Endothelial cell of umbilical vein (primary cell): ENCODE results near the gene HOXB5.
A peak's percentile ranks its signal among the peaks of the same experiment; 100 is the strongest.

Experiments used
- EZH2 ChIP-seq: IDR thresholded peaks from 2 replicates; pipeline ENCODE4 v1.6.1; 2012; ENCODE audit warnings: borderline replicate concordance, low read depth, mild to moderate bottlenecking, moderate library complexity, low read length, inconsistent platforms; ENCODE audit not compliant: severe bottlenecking
- FOS ChIP-seq: IDR thresholded peaks from 2 replicates; pipeline ENCODE4 v1.6.1; 2011; ENCODE audit warnings: mild to moderate bottlenecking, low read length, moderate library complexity, borderline replicate concordance; ENCODE audit not compliant: insufficient read depth
- GATA2 ChIP-seq: IDR thresholded peaks from 2 replicates; pipeline ENCODE4 v1.7.0; 2011; ENCODE audit warnings: low read depth, mild to moderate bottlenecking, moderate library complexity, mixed read lengths, low read length; ENCODE audit not compliant: insufficient read length, insufficient read depth
- JUN ChIP-seq: IDR thresholded peaks from 2 replicates; pipeline ENCODE4 v1.6.1; 2011; ENCODE audit warnings: borderline replicate concordance, low read depth; ENCODE audit not compliant: insufficient read length, insufficient read depth
- MYC ChIP-seq: IDR thresholded peaks from one replicate; pipeline ENCODE4 v1.6.1; 2011; ENCODE audit warnings: mild to moderate bottlenecking, low read depth, low read length
- POLR2A ChIP-seq: IDR thresholded peaks from 2 replicates; pipeline ENCODE4 v1.6.1; 2012; ENCODE audit warnings: low read depth, mild to moderate bottlenecking, control low read depth, low read length
- POLR2AphosphoS5 ChIP-seq: IDR thresholded peaks from 2 replicates; pipeline ENCODE4 v1.6.1; 2012; ENCODE audit warnings: low read depth, mild to moderate bottlenecking, control low read depth, low read length, moderate library complexity; ENCODE audit not compliant: insufficient read depth
- TF ChIP-seq, protein P1 (sequence below): IDR thresholded peaks from 2 replicates; pipeline ENCODE4 v1.6.1; 2011; ENCODE audit not compliant: insufficient read depth, insufficient read length
- TF ChIP-seq, protein P2 (sequence below), 2 donors: IDR thresholded peaks; 1 replicate in 1 of 2; 2 replicates in 1 of 2; pipeline ENCODE4 v1.5.1; 2011; ENCODE audit warnings: low read length in 2 of 2, mild to moderate bottlenecking in 2 of 2, moderate library complexity in 2 of 2, control low read depth in 1 of 2, inconsistent platforms in 1 of 2, low read depth in 1 of 2; ENCODE audit not compliant: insufficient read depth in 1 of 2; ENCODE audit errors: extremely low read depth in 1 of 2

DNA sequence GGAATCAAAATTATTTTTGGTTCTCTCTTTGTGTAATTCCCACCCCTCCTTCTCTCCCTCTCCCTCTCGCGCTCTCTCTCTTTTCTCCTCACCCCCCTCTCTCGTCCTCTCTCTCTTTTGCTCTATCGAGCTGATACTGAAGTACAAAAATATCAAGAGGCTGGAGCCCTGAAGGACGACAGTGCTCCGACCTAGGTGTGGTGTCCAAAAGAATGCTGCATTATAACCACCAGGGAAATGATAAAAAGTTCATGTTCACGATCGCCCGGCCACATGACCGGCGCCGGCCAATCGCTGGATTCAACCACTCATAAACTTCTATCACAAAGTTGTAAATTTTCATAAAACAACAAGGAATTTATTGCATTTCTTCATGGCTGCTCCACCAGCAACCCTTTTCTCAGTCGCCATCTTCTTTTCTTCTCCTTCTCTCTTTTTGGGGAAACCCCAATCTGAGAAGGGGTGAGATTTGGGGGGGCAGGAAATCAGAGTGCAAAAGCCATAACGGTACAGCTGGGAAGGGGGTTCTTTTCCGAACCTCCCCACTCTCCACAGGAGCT is 11.3 kb upstream of the HOXB5 start, which contains the start of gene HOXB6:
- TF ChIP-seq POLR2AphosphoS5 = peak; percentile 66
- TF ChIP-seq, protein P1, sequence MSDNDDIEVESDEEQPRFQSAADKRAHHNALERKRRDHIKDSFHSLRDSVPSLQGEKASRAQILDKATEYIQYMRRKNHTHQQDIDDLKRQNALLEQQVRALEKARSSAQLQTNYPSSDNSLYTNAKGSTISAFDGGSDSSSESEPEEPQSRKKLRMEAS = peak; percentile 46
- TF ChIP-seq POLR2A = peak; percentile 90
- TF ChIP-seq, protein P2, sequence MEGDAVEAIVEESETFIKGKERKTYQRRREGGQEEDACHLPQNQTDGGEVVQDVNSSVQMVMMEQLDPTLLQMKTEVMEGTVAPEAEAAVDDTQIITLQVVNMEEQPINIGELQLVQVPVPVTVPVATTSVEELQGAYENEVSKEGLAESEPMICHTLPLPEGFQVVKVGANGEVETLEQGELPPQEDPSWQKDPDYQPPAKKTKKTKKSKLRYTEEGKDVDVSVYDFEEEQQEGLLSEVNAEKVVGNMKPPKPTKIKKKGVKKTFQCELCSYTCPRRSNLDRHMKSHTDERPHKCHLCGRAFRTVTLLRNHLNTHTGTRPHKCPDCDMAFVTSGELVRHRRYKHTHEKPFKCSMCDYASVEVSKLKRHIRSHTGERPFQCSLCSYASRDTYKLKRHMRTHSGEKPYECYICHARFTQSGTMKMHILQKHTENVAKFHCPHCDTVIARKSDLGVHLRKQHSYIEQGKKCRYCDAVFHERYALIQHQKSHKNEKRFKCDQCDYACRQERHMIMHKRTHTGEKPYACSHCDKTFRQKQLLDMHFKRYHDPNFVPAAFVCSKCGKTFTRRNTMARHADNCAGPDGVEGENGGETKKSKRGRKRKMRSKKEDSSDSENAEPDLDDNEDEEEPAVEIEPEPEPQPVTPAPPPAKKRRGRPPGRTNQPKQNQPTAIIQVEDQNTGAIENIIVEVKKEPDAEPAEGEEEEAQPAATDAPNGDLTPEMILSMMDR (IDR thresholded peaks at IDR 0.05; ENCODE audit: extremely low read depth in 1 of 2, insufficient read depth in 1 of 2, low read depth in 1 of 2, low read length in 2 of 2) = no peak
- TF ChIP-seq EZH2 = no peak
- TF ChIP-seq JUN = no peak
- no peak for TF ChIP-seq MYC
- no peak for TF ChIP-seq FOS
- no peak for TF ChIP-seq GATA2
